Fibroblast of villous mesenchyme (primary cell): ENCODE results near the gene ADAMTSL1. TPM values are rescaled to one million over a fixed set of nuclear protein-coding genes. Genes with fewer than 3 reads are reported as not detected.
A peak's percentile ranks its signal among the peaks of the same experiment; 100 is the strongest.

Source experiments
- DNase-seq: peaks from one replicate; pipeline ENCODE4 v3.0.0-alpha.2; 2010; ENCODE audit warnings: low read depth
- H3K4me3 ChIP-seq: 2 replicates; pipeline ENCODE4 v1.5.1; 2011; ENCODE audit warnings: low read depth, mild to moderate bottlenecking, low read length
- total RNA-seq: library from RNA; depleted of rRNA; stranded (reverse); fragments of >200 nt; gene quantifications from 2 replicates; pipeline ENCODE4 v1.2.3, GENCODE V29; 2012
- TF ChIP-seq, protein P1 (sequence below): IDR thresholded peaks from 2 replicates; pipeline ENCODE4 v1.5.1; 2012; ENCODE audit warnings: low read depth, mild to moderate bottlenecking, low read length; ENCODE audit not compliant: insufficient read depth

Gene ADAMTSL1
- total RNA-seq, 1 donor: 3.0 TPM

DNA sequence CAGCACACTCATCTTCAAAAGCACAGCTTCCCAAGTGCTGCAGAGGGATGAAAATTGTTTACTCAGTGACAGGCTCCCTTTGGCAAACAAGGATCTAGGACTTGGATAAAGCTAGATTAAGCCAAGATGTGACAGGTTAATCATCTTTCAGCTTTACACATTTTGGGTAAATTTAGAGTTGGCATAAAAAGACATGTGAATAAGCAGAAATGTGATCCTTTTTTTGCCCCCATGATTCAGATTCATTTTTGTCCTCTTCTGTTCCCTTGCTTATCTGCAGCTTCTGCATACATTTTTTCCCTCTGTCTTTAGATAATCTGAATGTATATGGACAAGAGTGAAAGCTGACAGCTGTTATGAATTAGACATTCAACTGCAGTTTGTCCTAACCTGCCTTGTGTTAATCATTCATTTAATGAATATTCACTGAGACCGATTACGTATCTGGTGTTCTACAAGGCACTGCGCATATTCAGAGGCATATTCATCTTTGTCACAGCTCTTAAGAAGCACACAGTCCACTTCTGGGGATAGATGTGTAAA is 19.6 kb downstream of the ADAMTSL1 start:
- DNase-seq: no peak
- H3K4me3 ChIP-seq: no peak overlapping the region

DNA sequence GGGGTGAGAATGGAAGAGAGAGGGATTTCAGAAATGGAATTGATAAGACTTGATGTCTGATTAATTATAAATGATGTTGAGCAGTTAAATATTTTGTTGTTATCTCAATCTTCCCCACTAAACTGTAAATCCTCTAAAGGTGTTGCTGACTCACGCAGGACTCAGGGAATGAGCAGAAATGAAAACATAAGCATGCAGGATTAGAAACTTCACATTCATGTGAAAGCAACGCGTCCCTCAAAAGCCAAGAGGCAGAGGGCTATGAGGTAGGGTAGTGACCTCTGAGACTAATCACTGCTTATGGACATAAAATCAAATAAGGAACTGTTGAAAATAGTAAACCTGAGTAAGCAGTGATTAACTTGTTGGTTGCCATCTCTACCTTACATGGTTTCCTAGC is 21.1 kb downstream of the ADAMTSL1 start:
- H3K4me3 ChIP-seq: no peak overlapping the region
- peak; percentile 23 for DNase-seq
- TF ChIP-seq, protein P1, sequence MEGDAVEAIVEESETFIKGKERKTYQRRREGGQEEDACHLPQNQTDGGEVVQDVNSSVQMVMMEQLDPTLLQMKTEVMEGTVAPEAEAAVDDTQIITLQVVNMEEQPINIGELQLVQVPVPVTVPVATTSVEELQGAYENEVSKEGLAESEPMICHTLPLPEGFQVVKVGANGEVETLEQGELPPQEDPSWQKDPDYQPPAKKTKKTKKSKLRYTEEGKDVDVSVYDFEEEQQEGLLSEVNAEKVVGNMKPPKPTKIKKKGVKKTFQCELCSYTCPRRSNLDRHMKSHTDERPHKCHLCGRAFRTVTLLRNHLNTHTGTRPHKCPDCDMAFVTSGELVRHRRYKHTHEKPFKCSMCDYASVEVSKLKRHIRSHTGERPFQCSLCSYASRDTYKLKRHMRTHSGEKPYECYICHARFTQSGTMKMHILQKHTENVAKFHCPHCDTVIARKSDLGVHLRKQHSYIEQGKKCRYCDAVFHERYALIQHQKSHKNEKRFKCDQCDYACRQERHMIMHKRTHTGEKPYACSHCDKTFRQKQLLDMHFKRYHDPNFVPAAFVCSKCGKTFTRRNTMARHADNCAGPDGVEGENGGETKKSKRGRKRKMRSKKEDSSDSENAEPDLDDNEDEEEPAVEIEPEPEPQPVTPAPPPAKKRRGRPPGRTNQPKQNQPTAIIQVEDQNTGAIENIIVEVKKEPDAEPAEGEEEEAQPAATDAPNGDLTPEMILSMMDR: no peak

More for the DNA sequence above, 19.6 kb downstream of the ADAMTSL1 start:
- TF ChIP-seq, protein P1: no peak

DNA sequence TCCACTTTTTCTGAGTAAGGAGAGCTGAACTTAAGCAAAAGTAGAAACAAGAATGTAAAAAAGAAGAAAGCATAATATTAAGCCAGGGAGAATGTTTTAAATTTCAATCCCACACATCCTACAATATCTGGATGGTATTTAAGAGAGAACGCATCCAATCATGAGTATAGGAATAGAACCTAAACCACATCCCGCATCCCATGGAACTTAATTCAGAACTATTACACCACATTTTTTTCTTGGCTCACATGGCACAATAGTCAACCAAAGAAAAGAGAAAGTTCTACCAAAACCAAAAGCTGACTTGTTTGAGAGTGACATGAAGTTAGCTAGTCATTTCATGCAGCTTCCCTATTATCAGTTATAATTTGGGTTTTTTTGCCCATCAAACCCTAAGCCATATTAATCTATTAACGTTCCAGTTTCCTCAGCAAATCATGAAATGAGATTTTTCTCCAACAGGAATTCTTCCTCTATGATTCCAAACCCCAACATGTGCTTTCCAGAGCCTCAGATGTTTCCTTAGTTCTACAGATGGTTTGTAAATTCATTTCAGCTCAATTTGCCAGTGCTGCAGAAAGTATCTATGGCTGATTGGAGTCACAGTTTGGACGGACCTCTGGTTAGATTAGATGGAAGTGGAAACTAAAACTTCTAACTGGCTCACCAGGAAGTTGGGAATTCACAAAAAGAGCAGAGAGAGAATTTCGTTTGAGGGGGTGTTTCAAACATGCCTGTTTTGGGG is 22.5 kb downstream of the ADAMTSL1 start:
- TF ChIP-seq, protein P1: no peak
- no peak overlapping the region for H3K4me3 ChIP-seq
- DNase-seq: no peak

DNA sequence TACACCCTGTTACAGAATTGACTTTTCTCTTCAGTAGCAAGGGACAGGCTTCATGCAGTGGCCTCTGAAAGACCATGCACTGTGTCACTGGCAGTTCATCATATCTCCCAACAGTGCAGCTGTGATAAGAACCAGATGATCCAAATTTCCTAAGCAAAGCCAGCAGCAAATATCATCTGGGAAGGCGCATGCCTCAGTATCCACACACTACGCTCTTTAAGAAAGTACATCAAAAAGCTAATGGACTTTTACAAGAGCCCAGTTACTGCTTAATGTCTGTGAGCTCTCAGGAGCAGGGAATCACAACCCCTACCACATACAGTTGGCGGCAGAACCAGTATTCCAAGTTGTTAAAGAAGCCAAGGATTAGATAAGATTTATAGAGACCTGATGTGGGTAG is 25.1 kb downstream of the ADAMTSL1 start:
- TF ChIP-seq, protein P1: no peak
- H3K4me3 ChIP-seq: no peak overlapping the region
- peak; percentile 74 for DNase-seq

DNA sequence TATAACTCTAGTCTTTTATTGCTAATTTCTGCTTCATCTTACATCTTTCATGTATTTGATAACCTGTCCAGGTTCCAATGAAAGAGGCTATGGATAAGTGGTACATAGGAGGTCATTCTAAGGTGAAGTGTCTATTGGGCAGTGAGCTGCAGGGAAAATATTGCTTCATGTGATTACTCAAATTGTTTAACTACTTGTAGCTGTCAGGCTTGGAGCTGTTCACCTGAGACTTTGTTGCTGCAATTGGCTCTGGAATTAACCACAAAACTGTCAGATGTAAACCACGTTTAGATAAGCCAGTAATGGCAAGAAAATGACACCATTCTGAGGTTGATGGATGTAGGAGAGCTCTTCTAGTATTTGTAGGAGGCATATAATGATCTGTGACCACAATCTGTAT is 26.0 kb downstream of the ADAMTSL1 start:
- peak; percentile 25 for DNase-seq
- TF ChIP-seq, protein P1: no peak
- no peak overlapping the region for H3K4me3 ChIP-seq

DNA sequence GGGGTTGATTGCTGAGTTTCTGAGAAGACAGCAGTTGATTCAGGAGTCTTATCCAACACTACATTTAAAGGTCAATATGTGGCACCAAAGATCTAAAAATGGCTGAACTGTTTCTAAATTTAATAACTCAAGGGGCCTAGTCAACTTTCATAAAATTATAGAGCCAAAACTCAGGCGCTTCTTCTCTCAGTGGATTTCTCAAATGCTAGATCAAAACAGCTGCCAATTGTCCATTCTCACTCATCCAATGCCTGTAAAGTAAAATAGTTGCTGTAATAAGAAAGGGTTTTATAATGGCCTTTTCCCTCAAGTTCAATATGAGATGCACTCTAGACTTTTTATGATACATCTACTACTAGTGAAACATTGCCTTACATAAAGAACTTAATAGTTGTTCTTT is 26.5 kb downstream of the ADAMTSL1 start:
- no peak overlapping the region for H3K4me3 ChIP-seq
- DNase-seq: no peak
- TF ChIP-seq, protein P1: no peak
